Neural cell (in vitro differentiated cells): ENCODE measurements around the gene PNPLA5. TPM values are rescaled to one million over a fixed set of nuclear protein-coding genes. Genes with fewer than 3 reads are reported as not detected.
A peak's percentile ranks its signal among the peaks of the same experiment; 100 is the strongest.
"Not testable (repeated sequence)": the region's sequence is repeated elsewhere in the genome, so short reads cannot be mapped to it uniquely, and the experiment has no call there.

ENCODE experiments used
- H2AFZ ChIP-seq: fragments of 200-600, 300-800 bp; sonication (generic), shearing (Covaris generic); 2 replicates; pipeline ENCODE4 v1.6.0; 2014; ENCODE audit warnings: low read depth, mild to moderate bottlenecking, antibody characterized with exemption, low read length, moderate library complexity
- H3F3A ChIP-seq: fragments of 200-600 bp; shearing (Covaris generic); 2 replicates; pipeline ENCODE4 v1.6.1; 2016; ENCODE audit warnings: mild to moderate bottlenecking, moderate library complexity, mixed read lengths, antibody characterized with exemption, low read length; ENCODE audit not compliant: insufficient read depth, poor library complexity, severe bottlenecking
- H3K27ac ChIP-seq: fragments of 200-600, 300-800 bp; sonication (generic), shearing (Covaris generic); 2 replicates; pipeline ENCODE4 v1.5.1; 2014; ENCODE audit warnings: mild to moderate bottlenecking, low read length, moderate library complexity
- H3K27me3 ChIP-seq: fragments of 300-800, 200-600 bp; sonication (generic), shearing (Covaris generic); 2 replicates; pipeline ENCODE4 v1.6.0; 2014; ENCODE audit warnings: mild to moderate bottlenecking, low read depth, low read length, moderate library complexity; ENCODE audit not compliant: insufficient read depth
- H3K36me3 ChIP-seq: fragments of 300-800, 200-600 bp; sonication (generic), shearing (Covaris generic); 2 replicates; pipeline ENCODE4 v1.5.1; 2014; ENCODE audit warnings: mild to moderate bottlenecking, antibody characterized with exemption, low read length, moderate library complexity; ENCODE audit not compliant: insufficient read depth
- H3K4me2 ChIP-seq: fragments of 300-800, 200-600 bp; sonication (generic), shearing (Covaris generic); 2 replicates; pipeline ENCODE4 v1.6.0; 2014; ENCODE audit warnings: mild to moderate bottlenecking, low read length
- H3K4me3 ChIP-seq: fragments of 300-800, 200-600 bp; sonication (generic), shearing (Covaris generic); 2 replicates; pipeline ENCODE4 v1.5.1; 2014; ENCODE audit warnings: mild to moderate bottlenecking, low read length, moderate library complexity
- H3K79me2 ChIP-seq: fragments of 200-600 bp; shearing (Covaris generic); replicated peaks from 2 replicates; pipeline ENCODE4 v1.6.0; 2014; ENCODE audit warnings: mild to moderate bottlenecking, low read length, moderate library complexity; ENCODE audit not compliant: insufficient read depth
- H3K9ac ChIP-seq: fragments of 300-800, 200-600 bp; sonication (generic), shearing (Covaris generic); 2 replicates; pipeline ENCODE4 v1.6.1; 2016; ENCODE audit warnings: mild to moderate bottlenecking, low read length, mixed read lengths
- H3K9me2 ChIP-seq: fragments of 200-600 bp; shearing (Covaris generic); 2 replicates; pipeline ENCODE4 v1.6.1; 2016; ENCODE audit warnings: mild to moderate bottlenecking, low read length, mixed read lengths; ENCODE audit not compliant: insufficient read depth
- H3K9me3 ChIP-seq: fragments of 200-600, 300-800 bp; sonication (generic), shearing (Covaris generic); 2 replicates; pipeline ENCODE4 v1.6.1; 2016; ENCODE audit warnings: mild to moderate bottlenecking, mixed run types, low read length, moderate library complexity, mixed read lengths
- H4K20me1 ChIP-seq: fragments of 200-600 bp; shearing (Covaris generic); 2 replicates; pipeline ENCODE4 v1.6.1; 2016; ENCODE audit warnings: mild to moderate bottlenecking, mixed run types; ENCODE audit not compliant: insufficient read depth
- CTCF ChIP-seq: fragments of 450-650 bp; IDR thresholded peaks from 2 replicates; pipeline ENCODE4 v1.5.1; 2014; ENCODE audit warnings: antibody characterized with exemption, mild to moderate bottlenecking, moderate library complexity; ENCODE audit not compliant: poor library complexity, severe bottlenecking
- EP300 ChIP-seq: fragments of 450-650 bp; conservative IDR thresholded peaks from 2 replicates; pipeline ENCODE4 v1.6.1; 2014; ENCODE audit warnings: antibody characterized with exemption, mild to moderate bottlenecking, moderate library complexity; ENCODE audit not compliant: poor library complexity, severe bottlenecking
- EZH2 ChIP-seq: fragments of 200-600, 300-800 bp; shearing (Covaris generic), sonication (generic); IDR thresholded peaks from 2 replicates; pipeline ENCODE4 v1.6.1; 2014; ENCODE audit warnings: antibody characterized with exemption, low read length, borderline replicate concordance, mild to moderate bottlenecking; ENCODE audit not compliant: insufficient read depth, poor library complexity, severe bottlenecking
- MXI1 ChIP-seq: fragments of 450-650 bp; conservative IDR thresholded peaks from 2 replicates; pipeline ENCODE4 v1.6.1; 2014; ENCODE audit warnings: antibody characterized with exemption, mild to moderate bottlenecking; ENCODE audit not compliant: poor library complexity, severe bottlenecking
- POLR2AphosphoS5 ChIP-seq: IDR thresholded peaks from 2 replicates; pipeline ENCODE4 v1.6.1; 2012
- RAD21 ChIP-seq: fragments of 450-650 bp; conservative IDR thresholded peaks from 2 replicates; pipeline ENCODE4 v1.6.1; 2014; ENCODE audit warnings: antibody characterized with exemption, mild to moderate bottlenecking, moderate library complexity
- SMC3 ChIP-seq: fragments of 450-650 bp; conservative IDR thresholded peaks from 2 replicates; pipeline ENCODE4 v1.6.1; 2014; ENCODE audit warnings: antibody characterized with exemption, mild to moderate bottlenecking, moderate library complexity; ENCODE audit not compliant: poor library complexity
- TAF1 ChIP-seq: IDR thresholded peaks from 2 replicates; pipeline ENCODE4 v1.6.1; 2012; ENCODE audit warnings: low read depth
- polyA plus RNA-seq: library from polyadenylated mRNA; depleted of rRNA; stranded (reverse); fragments of >200 nt; gene quantifications from 2 replicates; pipeline ENCODE4 v1.2.3, GENCODE V29; 2014

PNPLA5 gene
- polyA plus RNA-seq, 1 donor from 2014 or later, result not detected

DNA sequence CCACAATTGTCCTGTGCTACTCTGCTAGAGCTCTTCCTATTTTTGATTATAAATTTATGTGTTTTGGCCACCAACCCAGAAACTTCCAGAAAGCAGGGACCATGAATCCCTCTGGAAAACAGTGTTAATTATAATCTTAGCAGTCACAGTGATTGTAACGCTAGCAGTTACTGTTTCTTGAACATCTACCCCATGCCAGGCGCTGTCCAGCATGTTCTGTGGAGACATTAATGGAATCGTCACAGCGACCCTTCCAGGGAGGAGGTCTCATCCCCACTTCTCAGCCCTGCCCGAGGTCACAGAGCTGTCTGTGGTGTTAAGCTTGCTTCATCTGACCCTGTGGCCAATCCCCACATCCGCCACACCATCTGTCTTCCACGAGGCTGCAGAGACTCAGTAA, 13.9 kb upstream of the PNPLA5 start:
- Histone ChIP-seq H4K20me1 (no peaks in the 10 kb centered on the region), H3K27me3 (no peaks in the 10 kb centered on the region), H3K36me3 (no peaks in the 10 kb centered on the region), H2AFZ (no peak overlapping the region), H3K9me2 (no peaks in the 10 kb centered on the region), H3K9ac (no peak overlapping the region), H3K4me3 (no peak overlapping the region), H3K27ac (no peak overlapping the region), H3K79me2 (no peaks in the 10 kb centered on the region), H3K4me2 (no peak overlapping the region), H3K9me3 (no peaks in the 10 kb centered on the region), H3F3A (no peaks in the 10 kb centered on the region)
- TF ChIP-seq EZH2, result no peak
- no peak for TF ChIP-seq POLR2AphosphoS5
- no peak for TF ChIP-seq CTCF
- TF ChIP-seq EP300, result no peak
- no peak for TF ChIP-seq TAF1

- H3K9me3 ChIP-seq, H3F3A ChIP-seq, H3K9me2 ChIP-seq, H3K4me3 ChIP-seq, H3K27me3 ChIP-seq, H3K79me2 ChIP-seq, H3K27ac ChIP-seq, H3K9ac ChIP-seq, H3K36me3 ChIP-seq, H4K20me1 ChIP-seq, H3K4me2 ChIP-seq, H2AFZ ChIP-seq: not testable (repeated sequence)
- peak; percentile 25 for TF ChIP-seq CTCF
These were observed 12.6 kb upstream of the PNPLA5 start for GRCh38 chr22:43904412-43904811.

DNA sequence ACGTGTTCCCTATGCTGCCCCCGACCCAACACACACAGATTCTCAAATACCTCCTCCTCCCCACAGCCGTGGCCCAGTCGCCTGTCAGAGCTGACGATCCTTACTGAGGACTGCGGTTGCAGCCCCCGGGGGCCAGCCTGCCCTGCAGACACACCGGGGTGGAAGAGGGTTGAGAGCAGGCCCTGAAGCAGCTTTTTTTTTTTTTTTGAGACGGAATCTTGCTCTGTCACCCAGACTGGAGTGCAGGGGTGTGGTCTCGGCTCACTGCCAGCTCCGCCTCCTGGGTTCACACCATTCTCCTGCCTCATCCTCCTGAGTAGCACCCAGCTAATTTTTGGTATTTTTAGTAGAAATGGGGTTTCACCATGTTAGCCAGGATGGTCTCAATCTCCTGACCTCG, 11.2 kb upstream of the PNPLA5 start:
- H3K4me2 ChIP-seq, H3K27ac ChIP-seq, H3K4me3 ChIP-seq, H3K9me2 ChIP-seq, H3K9me3 ChIP-seq, H3K79me2 ChIP-seq, H3K36me3 ChIP-seq, H3F3A ChIP-seq, H4K20me1 ChIP-seq, H2AFZ ChIP-seq, H3K27me3 ChIP-seq, H3K9ac ChIP-seq: not testable (repeated sequence)

DNA sequence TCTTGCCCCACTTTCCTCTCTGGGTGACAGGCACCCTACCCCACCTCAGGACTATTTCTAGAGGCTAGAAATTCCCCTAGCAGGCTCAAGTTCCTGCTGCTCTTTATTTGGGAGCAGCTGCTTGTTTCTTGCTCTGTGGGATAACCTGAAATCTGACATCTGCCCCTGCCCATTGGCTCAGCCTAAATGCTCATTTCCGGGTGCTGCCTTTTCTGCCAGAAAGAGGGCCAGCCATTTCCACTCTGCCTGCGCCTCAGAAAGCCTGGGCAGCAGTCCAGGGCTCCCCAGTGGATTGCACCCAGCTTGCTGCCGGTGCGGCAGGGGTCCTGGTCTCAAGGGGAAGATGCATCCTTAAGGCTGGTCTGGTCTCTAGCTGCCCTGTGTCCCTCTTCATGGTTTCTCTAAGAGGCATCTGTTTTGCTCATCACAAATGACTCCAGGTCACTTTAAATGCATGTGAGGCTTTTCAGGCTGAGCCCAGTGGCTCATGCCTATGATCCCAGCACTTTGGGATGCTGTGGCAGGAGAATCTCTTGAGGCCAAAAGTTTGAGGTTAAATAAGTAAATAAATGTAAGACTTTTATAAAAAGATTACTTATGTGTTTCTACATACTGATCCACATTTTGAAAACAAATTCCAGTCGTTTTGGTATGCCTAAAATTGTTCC, 10.3 kb upstream of the PNPLA5 start:
- H3K9me2 ChIP-seq, result no peaks in the 10 kb centered on the region
- no peaks in the 10 kb centered on the region for H3K9me3 ChIP-seq
- H3K9ac ChIP-seq, result no peak overlapping the region
- no peaks in the 10 kb centered on the region for H4K20me1 ChIP-seq
- H3K27me3 ChIP-seq, result no peaks in the 10 kb centered on the region
- H3K4me2 ChIP-seq, result no peak overlapping the region
- H3K79me2 ChIP-seq, result no peaks in the 10 kb centered on the region
- H3K27ac ChIP-seq, result no peak overlapping the region
- no peaks in the 10 kb centered on the region for H3F3A ChIP-seq
- no peak overlapping the region for H3K4me3 ChIP-seq
- H3K36me3 ChIP-seq, result no peaks in the 10 kb centered on the region
- H2AFZ ChIP-seq, result no peak overlapping the region
- TF ChIP-seq MXI1 (no peak), CTCF (no peak), SMC3 (no peak), RAD21 (no peak), EZH2 (no peak)
